HG02943 (cell line): ENCODE measurements around the gene ANKRD11.
A peak's percentile ranks its signal among the peaks of the same experiment; 100 is the strongest.

Experiments
- ATAC-seq: cut with Tn5 transposase; IDR thresholded peaks from one replicate; pipeline ENCODE4 v1.9.1; 2021; ENCODE audit warnings: mild to moderate bottlenecking, low read depth, moderate library complexity; ENCODE audit not compliant: unreplicated experiment

Gene ANKRD11

GRCh38 chr16:89490439-89491237 lies at the start of gene ANKRD11:
ANKRD11 (minus strand) TSS chr16:89490561; CDS start chr16:89317019, 173,542 bp downstream.
- ATAC-seq: peak; percentile 85

DNA sequence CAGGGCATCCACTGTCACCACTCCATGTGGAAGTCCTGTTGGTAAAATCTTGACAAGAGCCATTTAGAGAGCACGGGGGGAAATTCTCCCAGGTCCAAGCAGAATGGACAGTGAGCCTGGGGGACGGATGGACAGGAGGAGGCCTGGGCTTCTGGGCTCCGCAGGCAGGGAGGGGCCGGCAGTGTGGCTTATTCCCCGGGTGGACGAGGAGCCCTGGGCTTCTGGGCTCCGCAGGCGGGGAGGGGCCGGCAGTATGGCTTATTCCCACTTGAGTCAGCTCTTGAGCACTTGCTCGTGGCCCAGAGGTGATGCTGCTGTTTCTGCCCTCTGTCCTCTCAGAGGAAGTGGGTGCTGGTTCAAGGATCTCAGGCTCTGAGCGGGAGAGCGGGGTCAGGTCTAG lies 47.9 kb upstream of the ANKRD11 start:
- no peak for ATAC-seq

DNA sequence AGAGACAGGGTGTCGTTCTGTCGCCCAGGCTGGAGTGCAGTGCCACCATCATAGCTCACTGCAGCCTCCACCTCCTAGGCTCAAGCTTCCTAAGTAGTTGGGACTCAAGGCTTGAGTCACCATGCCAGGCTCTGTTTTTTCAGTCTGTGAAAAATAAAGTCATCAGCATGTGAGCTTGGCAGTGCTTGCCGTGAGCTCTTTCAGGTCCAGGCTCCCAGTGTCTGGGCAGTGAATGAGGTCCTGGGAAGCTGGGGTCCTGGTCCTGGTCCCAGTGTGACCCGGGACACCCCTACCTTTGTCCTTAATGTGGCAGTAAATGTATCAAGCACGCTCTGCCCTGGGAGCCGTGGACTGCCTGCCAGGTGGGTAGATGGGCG lies 47.2 kb upstream of the ANKRD11 start:
- ATAC-seq: no peak

- no peak for ATAC-seq
Measured at GRCh38 chr16:89536886-89537548, 46.7 kb upstream of the ANKRD11 start.

GRCh38 chr16:89536371-89536770 lies 46.0 kb upstream of the ANKRD11 start:
- no peak for ATAC-seq

- ATAC-seq: no peak
Measured at GRCh38 chr16:89534252-89534756, 43.9 kb upstream of the ANKRD11 start.

DNA sequence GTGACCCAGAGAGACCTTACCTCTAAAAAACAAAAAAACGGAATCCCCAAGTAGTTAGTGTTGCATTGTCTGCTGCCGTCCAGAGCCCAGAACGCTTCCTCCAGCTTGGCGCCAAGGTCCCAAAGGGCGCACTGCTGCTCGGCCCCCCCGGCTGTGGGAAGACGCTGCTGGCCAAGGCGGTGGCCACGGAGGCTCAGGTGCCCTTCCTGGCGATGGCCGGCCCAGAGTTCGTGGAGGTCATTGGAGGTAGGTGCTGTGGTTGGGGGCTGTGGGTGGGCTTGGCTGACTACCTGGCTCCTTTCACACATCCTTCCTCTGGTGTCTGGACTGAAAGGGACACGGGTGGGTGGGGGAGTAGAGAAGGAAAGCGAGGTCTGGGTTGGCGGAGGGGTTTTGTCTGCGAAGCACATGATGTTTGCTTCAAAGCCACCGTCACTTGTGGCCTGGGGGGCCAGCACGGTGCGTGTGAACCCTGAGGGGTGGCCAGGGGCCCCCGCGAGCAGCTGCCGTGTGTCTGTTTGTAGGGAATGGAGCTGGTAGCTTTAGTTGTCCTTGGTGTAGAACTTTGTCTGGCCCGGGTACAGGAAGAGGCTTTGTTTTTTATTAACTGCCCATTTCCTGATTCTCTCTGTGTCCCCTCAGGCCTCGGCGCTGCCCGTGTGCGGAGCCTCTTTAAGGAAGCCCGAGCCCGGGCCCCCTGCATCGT lies 41.6 kb upstream of the ANKRD11 start:
- no peak for ATAC-seq

- no peak for ATAC-seq
Measured at GRCh38 chr16:89530401-89531381, 40.3 kb upstream of the ANKRD11 start.

DNA sequence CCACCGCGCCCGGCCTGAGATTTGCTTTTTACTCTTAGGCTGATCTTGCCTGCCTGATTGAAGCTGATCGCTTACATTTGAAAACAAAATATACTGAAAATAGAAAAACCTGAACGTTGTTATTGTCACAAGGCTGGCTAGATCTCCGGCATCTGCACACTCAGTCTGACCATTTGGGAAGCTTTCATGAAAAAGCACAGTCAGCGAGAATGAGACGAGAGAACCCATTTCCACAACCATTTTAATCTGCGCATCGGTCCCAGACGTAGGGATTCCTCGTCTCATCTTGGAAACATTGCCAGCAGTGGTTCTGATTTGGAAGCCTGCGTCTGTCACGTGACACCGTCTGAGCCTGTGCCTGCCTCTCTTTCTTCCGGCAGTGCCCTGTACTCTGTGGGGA lies 38.7 kb upstream of the ANKRD11 start:
- ATAC-seq: no peak

- no peak for ATAC-seq
Measured at GRCh38 chr16:89525146-89525913, 35.0 kb upstream of the ANKRD11 start.

GRCh38 chr16:89523680-89524344 lies 33.5 kb upstream of the ANKRD11 start:
- no peak for ATAC-seq

- ATAC-seq: no peak
Measured at GRCh38 chr16:89522287-89522686, 31.9 kb upstream of the ANKRD11 start.

- no peak for ATAC-seq
Measured at GRCh38 chr16:89519881-89520280, 29.5 kb upstream of the ANKRD11 start.

DNA sequence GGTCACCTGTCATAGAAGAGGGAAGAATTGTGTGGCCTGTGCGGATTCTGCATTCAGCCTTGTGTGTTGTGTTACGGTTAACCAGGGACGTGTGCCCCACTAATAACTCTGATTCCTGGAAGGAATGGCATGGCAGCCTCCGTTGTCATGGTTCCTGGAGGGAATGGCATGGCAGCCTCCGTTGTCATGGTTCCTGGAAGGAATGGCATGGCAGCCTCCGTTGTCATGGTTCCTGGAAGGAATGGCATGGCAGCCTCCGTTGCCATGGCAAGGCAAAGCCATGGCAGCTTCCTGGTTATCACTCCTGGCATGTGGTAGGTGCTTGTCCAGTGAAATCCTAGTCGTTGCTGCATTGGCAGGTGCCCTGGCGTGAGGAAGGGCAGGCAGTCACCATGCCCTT lies 26.8 kb upstream of the ANKRD11 start:
- ATAC-seq: no peak

DNA sequence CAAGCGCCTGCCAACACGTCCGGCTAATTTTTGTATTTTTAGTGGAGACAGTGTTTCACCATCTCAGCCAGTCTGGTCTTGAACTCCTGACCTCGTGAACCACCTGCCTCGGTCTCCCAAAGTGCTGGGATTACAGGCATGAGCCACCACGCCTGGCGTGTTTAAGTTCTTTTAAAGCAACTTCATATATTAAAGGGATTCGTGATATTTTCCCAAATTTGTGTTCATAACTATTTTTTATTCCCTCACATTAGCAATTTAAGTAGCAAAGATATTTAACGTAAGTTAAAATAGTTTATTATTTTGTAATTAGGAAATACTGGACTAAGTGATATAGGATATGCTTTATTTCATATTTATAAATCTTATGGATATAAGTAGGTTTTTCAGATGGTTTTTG lies 22.1 kb upstream of the ANKRD11 start:
- no peak for ATAC-seq

GRCh38 chr16:89511374-89511773 lies 21.0 kb upstream of the ANKRD11 start:
- ATAC-seq: no peak

- no peak for ATAC-seq
Measured at GRCh38 chr16:89510526-89510925, 20.2 kb upstream of the ANKRD11 start.

- peak; percentile 53 for ATAC-seq
Measured at GRCh38 chr16:89507834-89508590, 17.7 kb upstream of the ANKRD11 start, which contains the start of gene SPG7. SPG7 (plus strand) TSS chr16:89508403; CDS start chr16:89508418, 15 bp downstream.
